Nephron (organoid): ENCODE results near the gene PFN2.

Experiments used
- H3K27ac Mint-ChIP-seq, 3 experiments: 2 replicates each; pipeline ENCODE4 v1.8.0; 2020; ENCODE audit warnings: mixed read lengths in 3 of 3, mild to moderate bottlenecking in 2 of 3, moderate library complexity in 1 of 3
- H3K27me3 Mint-ChIP-seq: 2 replicates; pipeline ENCODE4 v1.8.0; 2021; ENCODE audit warnings: low read depth, mild to moderate bottlenecking, moderate library complexity, mixed read lengths
- H3K36me3 Mint-ChIP-seq: 2 replicates; pipeline ENCODE4 v1.8.0; 2020; ENCODE audit warnings: low read depth, mixed read lengths
- H3K4me1 Mint-ChIP-seq: 2 replicates; pipeline ENCODE4 v1.8.0; 2020; ENCODE audit warnings: mixed read lengths
- H3K4me3 Mint-ChIP-seq, 3 experiments: 2 replicates each; pipeline ENCODE4 v1.8.0; 2020; ENCODE audit warnings: mild to moderate bottlenecking in 3 of 3, mixed read lengths in 3 of 3, moderate library complexity in 2 of 3
- H3K9me3 Mint-ChIP-seq: 2 replicates; pipeline ENCODE4 v1.8.0; 2020; ENCODE audit warnings: mixed read lengths
- TF ChIP-seq, protein P1 (sequence below), 3 experiments: fragments of 200-600 bp; sonication (generic); IDR thresholded peaks; one replicate each; pipeline ENCODE4 v1.5.0; 2021; ENCODE audit warnings: antibody characterized with exemption in 3 of 3; ENCODE audit not compliant: unreplicated experiment in 3 of 3

Gene PFN2

DNA sequence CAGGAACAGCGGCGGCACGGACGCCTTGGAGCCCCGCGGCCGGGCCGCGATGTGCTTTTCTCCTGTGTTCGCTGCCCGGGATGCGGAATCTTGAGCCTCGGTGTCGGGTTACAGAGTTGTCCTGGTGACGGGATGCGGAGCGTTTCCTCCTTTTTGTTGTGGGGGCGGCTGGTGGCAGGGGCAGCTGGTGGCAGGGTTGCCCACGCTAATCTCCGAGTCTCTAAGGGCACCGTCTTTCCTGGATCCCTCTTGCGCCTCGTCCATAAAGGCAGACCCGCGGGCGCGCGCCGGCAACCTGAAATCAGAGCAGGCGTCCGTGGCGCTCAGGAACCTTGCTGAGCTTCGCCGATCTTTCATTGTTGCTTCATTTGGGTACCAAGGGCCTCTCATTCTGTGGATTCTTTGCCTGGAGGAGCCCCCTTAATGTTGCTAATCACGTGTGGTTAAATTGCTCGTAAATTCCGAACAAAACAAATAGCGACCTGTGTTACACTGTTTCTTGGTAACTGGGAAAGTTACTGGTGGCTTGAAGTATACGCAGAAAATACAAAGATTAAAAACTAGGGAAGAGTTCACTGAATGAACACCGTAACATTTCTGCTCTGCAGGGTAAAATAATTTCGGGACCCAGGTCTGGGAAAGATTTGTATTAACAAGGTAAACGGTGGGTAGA lies 844 bp upstream of the PFN2 start:
- TF ChIP-seq, protein P1, sequence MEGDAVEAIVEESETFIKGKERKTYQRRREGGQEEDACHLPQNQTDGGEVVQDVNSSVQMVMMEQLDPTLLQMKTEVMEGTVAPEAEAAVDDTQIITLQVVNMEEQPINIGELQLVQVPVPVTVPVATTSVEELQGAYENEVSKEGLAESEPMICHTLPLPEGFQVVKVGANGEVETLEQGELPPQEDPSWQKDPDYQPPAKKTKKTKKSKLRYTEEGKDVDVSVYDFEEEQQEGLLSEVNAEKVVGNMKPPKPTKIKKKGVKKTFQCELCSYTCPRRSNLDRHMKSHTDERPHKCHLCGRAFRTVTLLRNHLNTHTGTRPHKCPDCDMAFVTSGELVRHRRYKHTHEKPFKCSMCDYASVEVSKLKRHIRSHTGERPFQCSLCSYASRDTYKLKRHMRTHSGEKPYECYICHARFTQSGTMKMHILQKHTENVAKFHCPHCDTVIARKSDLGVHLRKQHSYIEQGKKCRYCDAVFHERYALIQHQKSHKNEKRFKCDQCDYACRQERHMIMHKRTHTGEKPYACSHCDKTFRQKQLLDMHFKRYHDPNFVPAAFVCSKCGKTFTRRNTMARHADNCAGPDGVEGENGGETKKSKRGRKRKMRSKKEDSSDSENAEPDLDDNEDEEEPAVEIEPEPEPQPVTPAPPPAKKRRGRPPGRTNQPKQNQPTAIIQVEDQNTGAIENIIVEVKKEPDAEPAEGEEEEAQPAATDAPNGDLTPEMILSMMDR (IDR thresholded peaks at IDR 0.05; ENCODE audit: unreplicated experiment in 3 of 3): no peak
- no peaks in the 10 kb centered on the region for H3K27me3 Mint-ChIP-seq
- peak overlapping the region; percentile 94 to 99 (median 98) for H3K4me3 Mint-ChIP-seq
- H3K9me3 Mint-ChIP-seq: no peaks in the 10 kb centered on the region
- H3K36me3 Mint-ChIP-seq: peaks cover 10% of the 10 kb centered on the region
- peak overlapping the region; percentile 97 to 100 (median 99) for H3K27ac Mint-ChIP-seq
- peaks cover 34% of the 10 kb centered on the region for H3K4me1 Mint-ChIP-seq

DNA sequence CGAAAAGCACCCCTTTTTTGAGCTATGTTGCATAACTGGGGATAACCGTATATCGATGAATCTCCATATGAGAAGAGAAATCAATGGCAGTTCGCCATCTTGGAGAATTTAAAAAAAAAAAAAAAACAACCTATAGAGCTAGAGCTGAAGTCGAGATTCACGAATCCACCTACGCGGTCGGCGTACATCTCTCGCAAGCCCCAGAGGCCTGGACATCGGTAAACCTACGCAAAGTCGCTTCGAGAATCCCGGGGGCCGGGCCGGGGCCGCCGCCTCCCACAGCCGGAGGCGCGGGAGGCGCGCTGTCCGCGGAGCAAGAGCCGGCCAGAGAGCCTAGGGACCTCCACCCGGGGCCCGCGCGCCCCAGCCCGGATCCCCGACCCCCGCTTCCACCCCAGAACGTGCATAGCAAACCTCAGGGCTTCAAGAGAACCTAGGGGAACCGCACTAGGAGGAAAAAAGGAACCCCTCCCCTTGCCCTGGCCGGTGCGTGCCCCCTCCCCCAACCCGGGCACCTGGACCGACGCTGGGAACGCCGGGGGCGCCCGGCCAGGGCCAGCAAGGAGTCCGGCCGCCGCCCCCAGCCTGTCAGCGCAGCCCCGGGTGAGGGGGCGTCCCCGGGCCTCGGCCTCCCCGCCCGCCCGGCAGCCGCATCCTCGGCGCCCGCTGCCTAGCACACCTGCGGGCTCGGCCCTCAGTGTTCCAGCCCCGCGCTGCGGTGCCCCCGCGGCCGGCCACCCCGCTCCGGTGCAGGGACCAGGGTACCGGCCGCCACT lies 567 bp downstream of the PFN2 start:
- H3K27ac Mint-ChIP-seq: peak overlapping the region; percentile 87 to 98 (median 96)
- TF ChIP-seq, protein P1 (IDR thresholded peaks at IDR 0.05; ENCODE audit: unreplicated experiment in 3 of 3): no peak
- H3K36me3 Mint-ChIP-seq: peaks cover 23% of the 10 kb centered on the region
- peak overlapping the region; percentile 92 to 95 (median 93) for H3K4me3 Mint-ChIP-seq
- no peaks in the 10 kb centered on the region for H3K9me3 Mint-ChIP-seq
- peaks cover 48% of the 10 kb centered on the region for H3K4me1 Mint-ChIP-seq
- H3K27me3 Mint-ChIP-seq: no peaks in the 10 kb centered on the region

DNA sequence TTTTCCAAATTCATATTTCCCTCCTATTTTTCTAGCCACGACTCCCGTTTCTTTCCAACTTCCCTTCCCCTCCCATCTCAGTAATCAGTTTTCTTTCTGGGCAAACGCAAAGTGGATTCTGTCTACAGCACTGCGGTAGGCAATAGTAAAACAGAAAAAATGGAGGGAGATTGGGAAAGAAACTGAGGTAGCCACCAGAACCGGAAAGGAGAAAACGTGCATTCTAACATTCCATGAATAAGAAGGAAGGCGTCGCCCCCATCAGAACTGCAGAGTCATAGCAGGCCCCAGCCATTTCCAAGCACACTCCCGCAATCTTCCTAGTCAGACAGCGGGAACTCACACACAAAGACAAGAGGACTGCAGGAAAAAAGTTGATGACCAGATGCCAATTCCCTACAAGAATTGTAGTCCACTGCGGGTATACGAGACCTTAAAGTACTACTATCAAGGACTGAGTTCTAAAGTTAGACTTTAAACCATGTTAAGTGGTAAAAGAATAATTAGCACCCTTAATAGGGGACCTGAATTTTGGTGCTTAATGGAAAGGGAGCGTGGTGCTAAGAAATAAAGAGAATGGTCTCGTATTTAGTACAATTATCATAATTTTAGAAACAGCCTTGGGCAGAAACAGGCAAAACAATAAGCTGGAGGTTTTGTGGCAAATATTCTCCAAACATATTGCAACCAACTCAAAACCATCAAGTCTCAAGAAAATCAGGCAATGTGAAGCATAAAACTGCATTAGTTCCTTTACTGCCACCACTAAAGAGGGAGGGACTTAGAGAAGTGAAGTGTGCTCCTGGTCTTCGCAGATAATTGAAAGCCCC lies 1.4 kb downstream of the PFN2 start:
- peaks cover 56% of the 10 kb centered on the region for H3K4me1 Mint-ChIP-seq
- H3K9me3 Mint-ChIP-seq: no peaks in the 10 kb centered on the region
- peak overlapping the region; percentile 87 to 96 (median 96) for H3K27ac Mint-ChIP-seq
- TF ChIP-seq, protein P1 (IDR thresholded peaks at IDR 0.05; ENCODE audit: unreplicated experiment in 3 of 3): peak in 2 of 3 experiments; percentile 9 to 22
- peaks cover 31% of the 10 kb centered on the region for H3K36me3 Mint-ChIP-seq
- peak overlapping the region; percentile 91 to 93 (median 93) for H3K4me3 Mint-ChIP-seq
- H3K27me3 Mint-ChIP-seq: no peaks in the 10 kb centered on the region

DNA sequence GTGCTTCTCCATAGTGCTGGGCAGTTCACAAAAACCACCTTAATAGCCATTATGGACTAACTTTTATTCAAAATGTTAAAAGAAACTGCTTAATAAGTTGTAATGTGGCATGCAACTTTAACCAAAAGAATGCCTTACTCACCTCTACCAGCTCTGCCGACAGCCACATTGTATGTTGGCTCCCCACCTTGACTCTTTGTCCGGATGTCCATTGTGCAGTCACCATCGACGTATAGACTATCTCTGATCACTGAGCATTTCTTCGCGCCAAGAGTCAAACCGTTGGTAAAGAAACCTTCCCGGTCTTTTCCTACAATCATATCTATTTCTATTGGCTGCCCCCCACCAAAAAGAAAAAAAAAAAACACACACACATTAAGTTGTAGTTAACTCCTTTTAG lies 2.5 kb downstream of the PFN2 start:
- no peaks in the 10 kb centered on the region for H3K27me3 Mint-ChIP-seq
- peak overlapping the region; percentile 70 to 88 (median 87) for H3K27ac Mint-ChIP-seq
- peak overlapping the region; percentile 91 to 93 (median 91) for H3K4me3 Mint-ChIP-seq
- TF ChIP-seq, protein P1 (IDR thresholded peaks at IDR 0.05; ENCODE audit: unreplicated experiment in 3 of 3): no peak
- H3K4me1 Mint-ChIP-seq: peaks cover 66% of the 10 kb centered on the region
- H3K9me3 Mint-ChIP-seq: no peaks in the 10 kb centered on the region
- H3K36me3 Mint-ChIP-seq: peaks cover 39% of the 10 kb centered on the region

DNA sequence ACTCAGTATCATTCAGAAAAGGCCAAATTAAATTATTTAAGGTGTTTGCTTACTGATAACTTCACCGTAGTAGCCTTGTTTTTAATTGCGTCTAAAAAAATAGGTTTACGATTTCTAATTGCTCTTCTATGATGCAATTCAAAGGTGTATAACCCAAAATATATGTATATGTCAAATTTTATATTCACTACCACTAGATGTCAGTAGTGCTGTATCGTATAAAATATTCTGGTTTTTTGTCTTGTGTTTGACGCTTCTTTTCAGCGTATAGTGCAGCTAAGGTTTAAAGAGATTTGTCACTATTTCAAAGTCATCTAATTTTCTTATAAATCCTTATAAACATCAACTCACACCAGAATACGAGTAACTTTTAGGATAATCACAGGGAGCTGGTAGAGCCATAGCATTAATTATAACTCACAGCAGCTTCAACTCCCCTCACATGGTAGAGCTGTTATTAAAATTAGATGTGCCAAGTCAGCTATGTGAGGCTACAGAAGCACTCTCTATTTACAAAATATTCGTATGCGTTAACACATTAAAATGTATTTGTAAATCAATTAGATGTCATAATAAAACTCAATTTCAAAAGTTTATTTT lies 3.5 kb downstream of the PFN2 start:
- Mint-ChIP-seq H3K4me3 (peak overlapping the region; percentile 91 to 93 (median 91)), H3K27ac (peak overlapping the region; percentile 59 to 70 (median 63)), H3K4me1 (peaks cover 61% of the 10 kb centered on the region), H3K9me3 (no peaks in the 10 kb centered on the region), H3K27me3 (no peaks in the 10 kb centered on the region), H3K36me3 (peaks cover 39% of the 10 kb centered on the region)
- TF ChIP-seq, protein P1 (IDR thresholded peaks at IDR 0.05; ENCODE audit: unreplicated experiment in 3 of 3): peak; percentile 55 to 78 (median 60)
